Panc1 (cell line): ENCODE data around the gene BICD1. TPM values are rescaled to one million over a fixed set of nuclear protein-coding genes. Genes with fewer than 3 reads are reported as not detected.

ENCODE experiments used
- ATAC-seq: fragments of 200-7000 bp; cut with Tn5 transposase; 2 replicates; pipeline ENCODE4 v1.9.1; 2020; ENCODE audit warnings: mild to moderate bottlenecking, moderate library complexity
- Bru-seq: library from RNA; stranded (reverse); fragments of 400-500 nt; gene quantifications from one replicate; lab custom pipeline; 2021; lab: Mats Ljungman, UMichigan
- BruChase-seq, 2 experiments: library from RNA; stranded (reverse); fragments of 400-500 nt; gene quantifications; one replicate each; lab custom pipeline; 2021; lab: Mats Ljungman, UMichigan
- BruUV-seq: library from RNA; stranded (reverse); fragments of 400-500 nt; replicated peaks from 2 replicates; lab custom pipeline; 2021; lab: Mats Ljungman, UMichigan
- CTCF ChIA-PET: fragments of 300-600 bp; sonication (Branson Sonifier 250); formaldehyde crosslinking; loops from one replicate; lab custom pipeline; 2022; ENCODE audit warnings: antibody characterized with exemption; lab: Charles Lee
- POLR2A ChIA-PET: fragments of 300-600 bp; sonication (Branson Sonifier 250); formaldehyde crosslinking; loops from one replicate; lab custom pipeline; 2022; ENCODE audit warnings: antibody characterized with exemption; lab: Charles Lee
- DNase-seq: peaks from one replicate; pipeline ENCODE4 v3.0.0-alpha.2; 2010; ENCODE audit warnings: low read depth, low spot score
- H3K27ac ChIP-seq: 2 replicates; pipeline ENCODE4 v1.5.1; 2011; ENCODE audit warnings: mild to moderate bottlenecking, low read length, inconsistent platforms
- H3K27me3 ChIP-seq: fragments of 200-500 bp; sonication (Bioruptor generic); 2 replicates; pipeline ENCODE4 v1.6.0; 2014; ENCODE audit warnings: low read length, inconsistent platforms; ENCODE audit not compliant: control insufficient read depth, insufficient read depth
- H3K36me3 ChIP-seq: fragments of 200-500 bp; sonication (Bioruptor generic); 2 replicates; pipeline ENCODE4 v1.5.1; 2014; ENCODE audit warnings: inconsistent platforms, mild to moderate bottlenecking, low read length, moderate library complexity; ENCODE audit not compliant: control insufficient read depth, insufficient read depth
- H3K4me1 ChIP-seq: 2 replicates; pipeline ENCODE4 v1.5.1; 2011; ENCODE audit warnings: inconsistent platforms, mild to moderate bottlenecking, low read length, moderate library complexity; ENCODE audit not compliant: control insufficient read depth, insufficient read depth
- H3K4me3 ChIP-seq, 2 experiments: 2 replicates each; pipeline ENCODE4 v1.5.1; 2011 to 2012; ENCODE audit warnings: low read depth in 2 of 2, low read length in 2 of 2, mild to moderate bottlenecking in 2 of 2, inconsistent platforms in 1 of 2, moderate library complexity in 1 of 2
- H3K9me3 ChIP-seq: fragments of 200-500 bp; sonication (Bioruptor generic); 2 replicates; pipeline ENCODE4 v1.5.1; 2014; ENCODE audit warnings: low read depth, mild to moderate bottlenecking, inconsistent platforms, low read length, moderate library complexity; ENCODE audit not compliant: control insufficient read depth, insufficient read depth
- CTCF ChIP-seq: fragments of 450-650 bp; IDR thresholded peaks from 2 replicates; pipeline ENCODE4 v1.5.1; 2017; ENCODE audit warnings: mild to moderate bottlenecking
- POLR2AphosphoS5 ChIP-seq: IDR thresholded peaks from 2 replicates; pipeline ENCODE4 v1.6.1; 2012; ENCODE audit warnings: mild to moderate bottlenecking, low read depth, low read length, moderate library complexity
- SIN3A ChIP-seq: IDR thresholded peaks from 2 replicates; pipeline ENCODE4 v1.6.1; 2012; ENCODE audit warnings: low read depth, mild to moderate bottlenecking, low read length, moderate library complexity, borderline replicate concordance; ENCODE audit not compliant: insufficient read depth
- TCF7L2 ChIP-seq: IDR thresholded peaks from 2 replicates; pipeline ENCODE4 v1.6.1; 2011; ENCODE audit warnings: mild to moderate bottlenecking, low read depth, low read length, inconsistent platforms
- in situ Hi-C: cut with HindIII; loops from 2 replicates; pipeline ENCODE4 v1.10.0; 2016; ENCODE audit warnings: low sequenced_read_pairs, low pct_unique_long_range_greater_than_20kb
- intact Hi-C: fragments of 100-400 bp; cut with micrococcal nuclease; formaldehyde crosslinking; loops from one replicate; pipeline ENCODE4 v1.10.0; 2022; ENCODE audit not compliant: unreplicated experiment
- long read RNA-seq: library from polyadenylated mRNA; unstranded; transcript quantifications from one replicate; pipeline ENCODE4 v2.0.0, GENCODE V29; 2021; ENCODE audit not compliant: unreplicated experiment
- polyA plus RNA-seq: library from polyadenylated mRNA; unstranded; fragments of >200 nt; gene quantifications from one replicate; pipeline ENCODE4 v1.2.1, GENCODE V29; 2012; ENCODE audit warnings: missing spikeins; ENCODE audit not compliant: insufficient read length
- total RNA-seq: library from RNA; stranded (reverse); gene quantifications from one replicate; pipeline ENCODE4 v1.2.1, GENCODE V29; 2021; ENCODE audit not compliant: unreplicated experiment
- TF ChIP-seq, protein P1 (sequence below), 2 experiments: IDR thresholded peaks; 2 replicates each; pipeline ENCODE4 v1.6.1; 2011 to 2012; ENCODE audit warnings: low read depth in 2 of 2, control low read depth in 1 of 2, low read length in 1 of 2, mild to moderate bottlenecking in 1 of 2, moderate library complexity in 1 of 2; ENCODE audit not compliant: insufficient read depth in 1 of 2

The BICD1 gene
- total RNA-seq (40.0 TPM), Bru-seq, nascent RNA (percentile 81 among the genes with signal in this experiment), BruChase-seq, experiment 1, labeled RNA remaining after a 2-hour chase (percentile 75 among the genes with signal in this experiment), BruChase-seq, experiment 2, labeled RNA remaining after a 6-hour chase (percentile 75 among the genes with signal in this experiment)
- 20.4 TPM for polyA plus RNA-seq
- long read RNA-seq, full-length matches to known transcripts = 16 of 45 reads
- long read RNA-seq, partial matches to known transcripts = 18 of 45 reads
- long read RNA-seq, other reads (novel, unspliced or antisense) = 11 of 45 reads

DNA sequence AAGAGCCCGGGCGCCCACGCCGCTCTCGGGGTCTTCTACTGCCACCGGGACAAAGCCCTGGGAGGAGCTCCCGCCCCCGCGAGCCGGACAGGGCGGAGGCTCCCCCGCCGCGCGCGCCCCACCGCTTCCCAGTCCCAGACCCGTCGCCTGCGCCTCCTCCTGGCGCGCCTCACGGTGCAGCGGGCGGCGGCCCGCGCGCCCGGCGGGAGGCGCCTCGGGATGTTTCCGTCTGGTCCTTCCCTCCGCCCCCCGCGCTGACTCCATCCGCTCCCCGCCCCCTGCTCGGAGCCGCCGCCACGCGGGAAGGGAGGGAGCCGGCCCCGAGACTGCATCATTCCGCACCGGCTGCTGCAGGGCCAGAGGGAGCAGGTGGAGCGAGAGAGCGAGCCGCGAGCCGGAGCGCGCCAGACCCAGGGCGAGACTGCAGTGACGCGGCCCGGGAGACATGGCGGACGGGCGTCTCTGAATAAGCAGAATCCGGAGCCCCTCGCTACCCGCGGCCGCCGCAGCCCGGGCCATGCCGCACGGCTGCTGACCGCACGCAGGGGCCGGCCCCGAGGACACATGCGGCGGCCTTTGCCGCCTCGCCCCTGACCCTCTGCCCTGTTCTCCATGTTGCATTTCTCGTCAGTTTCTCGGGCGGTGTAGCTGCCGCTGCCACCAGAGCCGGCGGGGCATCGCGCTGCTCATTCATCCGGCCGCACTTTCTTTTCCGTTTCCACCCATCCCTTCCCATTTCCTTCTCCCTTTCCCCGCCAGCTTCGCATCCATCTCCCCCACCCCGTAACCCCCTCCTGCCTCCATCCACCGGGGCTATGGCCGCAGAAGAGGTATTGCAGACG, at the start of gene BICD1:
Gene BICD1 (plus strand): TSS at position 331 of the 842 bp plus-strand sequence. CDS start 485 bp downstream, at position 816.
- TF ChIP-seq, protein P1, sequence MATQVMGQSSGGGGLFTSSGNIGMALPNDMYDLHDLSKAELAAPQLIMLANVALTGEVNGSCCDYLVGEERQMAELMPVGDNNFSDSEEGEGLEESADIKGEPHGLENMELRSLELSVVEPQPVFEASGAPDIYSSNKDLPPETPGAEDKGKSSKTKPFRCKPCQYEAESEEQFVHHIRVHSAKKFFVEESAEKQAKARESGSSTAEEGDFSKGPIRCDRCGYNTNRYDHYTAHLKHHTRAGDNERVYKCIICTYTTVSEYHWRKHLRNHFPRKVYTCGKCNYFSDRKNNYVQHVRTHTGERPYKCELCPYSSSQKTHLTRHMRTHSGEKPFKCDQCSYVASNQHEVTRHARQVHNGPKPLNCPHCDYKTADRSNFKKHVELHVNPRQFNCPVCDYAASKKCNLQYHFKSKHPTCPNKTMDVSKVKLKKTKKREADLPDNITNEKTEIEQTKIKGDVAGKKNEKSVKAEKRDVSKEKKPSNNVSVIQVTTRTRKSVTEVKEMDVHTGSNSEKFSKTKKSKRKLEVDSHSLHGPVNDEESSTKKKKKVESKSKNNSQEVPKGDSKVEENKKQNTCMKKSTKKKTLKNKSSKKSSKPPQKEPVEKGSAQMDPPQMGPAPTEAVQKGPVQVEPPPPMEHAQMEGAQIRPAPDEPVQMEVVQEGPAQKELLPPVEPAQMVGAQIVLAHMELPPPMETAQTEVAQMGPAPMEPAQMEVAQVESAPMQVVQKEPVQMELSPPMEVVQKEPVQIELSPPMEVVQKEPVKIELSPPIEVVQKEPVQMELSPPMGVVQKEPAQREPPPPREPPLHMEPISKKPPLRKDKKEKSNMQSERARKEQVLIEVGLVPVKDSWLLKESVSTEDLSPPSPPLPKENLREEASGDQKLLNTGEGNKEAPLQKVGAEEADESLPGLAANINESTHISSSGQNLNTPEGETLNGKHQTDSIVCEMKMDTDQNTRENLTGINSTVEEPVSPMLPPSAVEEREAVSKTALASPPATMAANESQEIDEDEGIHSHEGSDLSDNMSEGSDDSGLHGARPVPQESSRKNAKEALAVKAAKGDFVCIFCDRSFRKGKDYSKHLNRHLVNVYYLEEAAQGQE (IDR thresholded peaks at IDR 0.05; ENCODE audit: insufficient read depth in 1 of 2, low read depth in 2 of 2, low read length in 1 of 2) = 0 out of 4 replicates have a peak, but pooled peaks of 1 of the 2 experiments have one; percentile 69
- TF ChIP-seq CTCF = peak; percentile 78
- TF ChIP-seq POLR2AphosphoS5 = peak; percentile 86
- no peak for TF ChIP-seq TCF7L2
- TF ChIP-seq SIN3A = peak; percentile 80; the same call in 1 of the 2 replicates
- Histone ChIP-seq H3K4me1 (peaks cover 20% of the 10 kb centered on the region), H3K36me3 (no peaks in the 10 kb centered on the region; the same call in 1 of the 2 replicates), H3K9me3 (no peaks in the 10 kb centered on the region), H3K27me3 (no peaks in the 10 kb centered on the region), H3K27ac (peak within 1 kb of the TSS; percentile 96), H3K4me3 (peak within 1 kb of the TSS; percentile 74 to 93)
- ChIA-PET CTCF (interaction anchor here (0.6 to 1.2 kb wide), 3 partner anchors 46 to 163 kb away, joined by 3 read pairs; no protein-coding TSS in a partner anchor), POLR2A (interaction anchor here (0.6 kb wide), 1 partner anchor 328 kb away, joined by 4 read pairs; no protein-coding TSS in a partner anchor)
- DNase-seq (no peak), ATAC-seq (peak; percentile 95)
- intact Hi-C loops (no loop called here), in situ Hi-C loops (no loop called here)
- no TSS peak for BruUV-seq

DNA sequence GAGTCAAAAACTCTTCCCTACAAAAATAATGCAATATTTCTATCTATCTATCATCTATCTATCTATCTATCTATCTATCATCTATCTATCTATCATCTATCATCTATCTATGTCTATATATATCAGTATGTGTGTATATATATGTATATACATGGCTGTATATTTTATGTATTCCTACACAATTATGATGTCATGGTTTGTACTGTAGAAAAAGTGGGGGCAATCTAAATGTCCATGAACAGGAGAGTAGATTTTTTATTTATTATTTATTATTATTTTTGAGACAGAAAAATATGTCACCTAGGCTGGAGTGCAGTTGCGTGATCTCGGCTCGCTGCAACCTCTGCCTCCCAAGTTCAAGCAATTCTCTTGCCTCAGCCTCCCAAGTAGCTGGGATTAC, 45.6 kb upstream of the BICD1 start:
- no peak for DNase-seq
- Histone ChIP-seq H3K27me3 (no peaks in the 10 kb centered on the region), H3K4me3 (no peak overlapping the region), H3K4me1 (no peaks in the 10 kb centered on the region), H3K27ac (no peak overlapping the region), H3K36me3 (no peaks in the 10 kb centered on the region), H3K9me3 (no peaks in the 10 kb centered on the region)
- intact Hi-C loops (loop anchor here (5.0 kb wide), 2 partner anchors 251 to 379 kb away; no protein-coding TSS in a partner anchor), in situ Hi-C loops (no loop called here)
- ChIA-PET POLR2A (interaction anchor here (0.6 to 0.7 kb wide), 3 partner anchors 238 to 447 kb away, joined by 3 to 7 read pairs (median 4); no protein-coding TSS in a partner anchor), CTCF (interaction anchor here (0.6 to 2.4 kb wide), 9 partner anchors 10 to 408 kb away, joined by 3 to 11 read pairs (median 4); partner anchors contain the start of gene BICD1)
- ATAC-seq = no peak
- no TSS peak for BruUV-seq
- TF ChIP-seq TCF7L2 = no peak
- no peak for TF ChIP-seq SIN3A
- TF ChIP-seq, protein P1 (IDR thresholded peaks at IDR 0.05; ENCODE audit: insufficient read depth in 1 of 2, low read depth in 2 of 2, low read length in 1 of 2) = no peak
- no peak for TF ChIP-seq CTCF
- TF ChIP-seq POLR2AphosphoS5 = no peak
